Right renal cortex interstitium (tissue), 3 donors: Measurements from ENCODE around the gene GRPEL2. TPM values are rescaled to one million over a fixed set of nuclear protein-coding genes. Genes with fewer than 3 reads are reported as not detected.
A peak's percentile ranks its signal among the peaks of the same experiment; 100 is the strongest.

ENCODE experiments used
- DNase-seq, 3 donors: peaks; one replicate each; pipeline ENCODE4 v3.0.0-alpha.2; 2013; ENCODE audit warnings: low read depth in 3 of 3, low spot score in 2 of 3
- polyA plus RNA-seq, 3 donors: library from polyadenylated mRNA; unstranded; fragments of 120-200 nt; gene quantifications; one replicate each; pipeline ENCODE4 v1.2.1, GENCODE V29; 2013; ENCODE audit not compliant: insufficient read length in 3 of 3

GRPEL2 gene
- polyA plus RNA-seq, 3 donors, result 17.4 to 18.2 (median 18.1) TPM

- DNase-seq, result no peak
Measured at GRCh38 chr5:149353911-149354310, 8.6 kb downstream of the GRPEL2 start.

- DNase-seq, result no peak
Measured at GRCh38 chr5:149355688-149356087, 10.4 kb downstream of the GRPEL2 start.

GRCh38 chr5:149356391-149356790, 11.1 kb downstream of the GRPEL2 start:
- no peak for DNase-seq

GRCh38 chr5:149357370-149358293, 12.3 kb downstream of the GRPEL2 start, which contains the start of gene PCYOX1L:
TSS of gene PCYOX1L (plus strand) at chr5:149358046. CDS start at chr5:149358069, 23 bp downstream.
- peak in 2 of 3 donors; percentile 75 to 82 for DNase-seq

- DNase-seq, result no peak
Measured at GRCh38 chr5:149358294-149358651, 13.0 kb downstream of the GRPEL2 start.

- no peak for DNase-seq
Measured at GRCh38 chr5:149358868-149359495, 13.7 kb downstream of the GRPEL2 start.

GRCh38 chr5:149360272-149360671, 15.0 kb downstream of the GRPEL2 start:
- DNase-seq, result no peak

GRCh38 chr5:149362541-149362940, 17.2 kb downstream of the GRPEL2 start:
- no peak for DNase-seq

GRCh38 chr5:149363358-149363757, 18.1 kb downstream of the GRPEL2 start:
- DNase-seq, result no peak

GRCh38 chr5:149363936-149364335, 18.6 kb downstream of the GRPEL2 start:
- DNase-seq, result no peak

- no peak for DNase-seq
Measured at GRCh38 chr5:149364719-149365118, 19.4 kb downstream of the GRPEL2 start.

GRCh38 chr5:149365418-149365817, 20.1 kb downstream of the GRPEL2 start:
- no peak for DNase-seq

GRCh38 chr5:149366169-149366729, 20.9 kb downstream of the GRPEL2 start:
- DNase-seq, result no peak

- DNase-seq, result peak in 1 of 3 donors; percentile 49
Measured at GRCh38 chr5:149367249-149367971, 22.1 kb downstream of the GRPEL2 start.

GRCh38 chr5:149367972-149368645, 22.8 kb downstream of the GRPEL2 start:
- DNase-seq, result no peak

GRCh38 chr5:149370878-149371277, 25.6 kb downstream of the GRPEL2 start:
- DNase-seq, result no peak

- no peak for DNase-seq
Measured at GRCh38 chr5:149371296-149371962, 26.1 kb downstream of the GRPEL2 start.

- DNase-seq, result no peak
Measured at GRCh38 chr5:149372076-149372795, 26.9 kb downstream of the GRPEL2 start.

- no peak for DNase-seq
Measured at GRCh38 chr5:149372932-149373331, 27.6 kb downstream of the GRPEL2 start.
